SK-N-SH (cell line): ENCODE measurements around the gene CRLF1.

ENCODE experiments used
- ELF1 ChIP-seq: IDR thresholded peaks from 2 replicates; pipeline ENCODE4 v1.4.0; 2012
- EP300 ChIP-seq, 2 experiments: IDR thresholded peaks; 2 replicates each; pipeline versions ENCODE4 v1.4.0 to v1.6.1; 2012; ENCODE audit warnings: borderline replicate concordance in 1 of 2, low read depth in 1 of 2, low read length in 1 of 2
- GATA2 ChIP-seq: sonication (generic); formaldehyde crosslinking; IDR thresholded peaks from 2 replicates; pipeline ENCODE4 v1.5.0; 2020; ENCODE audit warnings: mild to moderate bottlenecking, missing genetic modification reagents
- POLR2AphosphoS5 ChIP-seq: IDR thresholded peaks from 2 replicates; pipeline ENCODE4 v1.6.1; 2012; ENCODE audit warnings: low read depth, low read length
- SIN3A ChIP-seq: IDR thresholded peaks from 2 replicates; pipeline ENCODE4 v1.6.1; 2012; ENCODE audit warnings: low read depth, mild to moderate bottlenecking, low read length, moderate library complexity, borderline replicate concordance
- SMC3 ChIP-seq: IDR thresholded peaks from 2 replicates; pipeline ENCODE4 v1.6.1; 2012; ENCODE audit warnings: low read depth, low read length, improper control_type of control experiment
- TEAD4 ChIP-seq: IDR thresholded peaks from 2 replicates; pipeline ENCODE4 v1.4.0; 2012; ENCODE audit warnings: mild to moderate bottlenecking, borderline replicate concordance; ENCODE audit not compliant: insufficient read depth
- YY1 ChIP-seq: IDR thresholded peaks from 2 replicates; pipeline ENCODE4 v1.4.0; 2012; ENCODE audit warnings: low read depth, mild to moderate bottlenecking
- TF ChIP-seq, protein P1 (sequence below): fragments of 200-600 bp; sonication (generic); IDR thresholded peaks from 2 replicates; pipeline ENCODE4 v1.6.1; 2017; ENCODE audit warnings: antibody characterized with exemption, mild to moderate bottlenecking, moderate library complexity
- TF ChIP-seq, protein P2 (sequence below): IDR thresholded peaks from 2 replicates; pipeline ENCODE4 v1.4.0; 2012; ENCODE audit warnings: low read depth, borderline replicate concordance
- TF ChIP-seq, protein P3 (sequence below): fragments of 150-350 bp; IDR thresholded peaks from 2 replicates; pipeline ENCODE4 v1.6.1; 2017; ENCODE audit warnings: antibody characterized with exemption, low read length, low read depth, borderline replicate concordance

DNA sequence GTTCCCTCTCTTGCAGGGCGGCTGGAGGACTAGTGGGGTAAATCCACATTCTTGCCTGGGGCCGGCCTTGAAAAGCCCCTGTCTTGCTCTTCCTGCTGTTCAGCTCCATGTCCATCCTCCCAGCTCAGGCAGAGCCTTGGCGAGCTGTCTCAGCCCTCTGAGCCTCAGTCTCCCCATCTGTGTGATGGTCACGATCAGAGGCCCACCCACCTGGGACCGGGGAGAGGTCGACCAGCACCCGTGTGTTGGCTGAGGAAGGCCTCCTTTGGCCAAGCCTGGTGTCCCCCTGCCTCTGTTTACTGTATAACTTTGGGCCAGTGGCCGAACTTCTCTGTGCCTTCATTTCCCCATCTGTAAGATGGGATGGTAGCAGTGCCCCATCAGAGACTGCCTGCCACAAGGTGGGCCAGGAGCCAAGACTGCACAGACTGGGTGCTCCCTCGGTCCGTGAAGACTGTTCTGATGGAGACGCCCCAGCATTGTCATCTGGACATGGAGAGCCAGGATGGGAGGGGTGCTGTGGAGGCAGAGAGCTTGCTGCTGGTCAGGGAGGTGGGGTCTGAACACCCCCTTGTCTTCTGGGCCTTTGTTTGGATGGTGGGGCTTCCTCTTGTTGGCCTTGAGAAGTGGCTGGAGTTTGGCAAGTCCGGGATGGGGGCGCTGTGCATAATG is 48.7 kb upstream of the CRLF1 start:
- TF ChIP-seq, protein P1, sequence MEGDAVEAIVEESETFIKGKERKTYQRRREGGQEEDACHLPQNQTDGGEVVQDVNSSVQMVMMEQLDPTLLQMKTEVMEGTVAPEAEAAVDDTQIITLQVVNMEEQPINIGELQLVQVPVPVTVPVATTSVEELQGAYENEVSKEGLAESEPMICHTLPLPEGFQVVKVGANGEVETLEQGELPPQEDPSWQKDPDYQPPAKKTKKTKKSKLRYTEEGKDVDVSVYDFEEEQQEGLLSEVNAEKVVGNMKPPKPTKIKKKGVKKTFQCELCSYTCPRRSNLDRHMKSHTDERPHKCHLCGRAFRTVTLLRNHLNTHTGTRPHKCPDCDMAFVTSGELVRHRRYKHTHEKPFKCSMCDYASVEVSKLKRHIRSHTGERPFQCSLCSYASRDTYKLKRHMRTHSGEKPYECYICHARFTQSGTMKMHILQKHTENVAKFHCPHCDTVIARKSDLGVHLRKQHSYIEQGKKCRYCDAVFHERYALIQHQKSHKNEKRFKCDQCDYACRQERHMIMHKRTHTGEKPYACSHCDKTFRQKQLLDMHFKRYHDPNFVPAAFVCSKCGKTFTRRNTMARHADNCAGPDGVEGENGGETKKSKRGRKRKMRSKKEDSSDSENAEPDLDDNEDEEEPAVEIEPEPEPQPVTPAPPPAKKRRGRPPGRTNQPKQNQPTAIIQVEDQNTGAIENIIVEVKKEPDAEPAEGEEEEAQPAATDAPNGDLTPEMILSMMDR, result no peak
- TF ChIP-seq YY1 (no peak), POLR2AphosphoS5 (no peak), ELF1 (no peak), EP300 (IDR thresholded peaks at IDR 0.05; ENCODE audit: borderline replicate concordance in 1 of 2, low read depth in 1 of 2, low read length in 1 of 2) (no peak), TEAD4 (no peak), SMC3 (no peak), GATA2 (CRISPR knock-in tag) (no peak), SIN3A (no peak)
- TF ChIP-seq, protein P2, sequence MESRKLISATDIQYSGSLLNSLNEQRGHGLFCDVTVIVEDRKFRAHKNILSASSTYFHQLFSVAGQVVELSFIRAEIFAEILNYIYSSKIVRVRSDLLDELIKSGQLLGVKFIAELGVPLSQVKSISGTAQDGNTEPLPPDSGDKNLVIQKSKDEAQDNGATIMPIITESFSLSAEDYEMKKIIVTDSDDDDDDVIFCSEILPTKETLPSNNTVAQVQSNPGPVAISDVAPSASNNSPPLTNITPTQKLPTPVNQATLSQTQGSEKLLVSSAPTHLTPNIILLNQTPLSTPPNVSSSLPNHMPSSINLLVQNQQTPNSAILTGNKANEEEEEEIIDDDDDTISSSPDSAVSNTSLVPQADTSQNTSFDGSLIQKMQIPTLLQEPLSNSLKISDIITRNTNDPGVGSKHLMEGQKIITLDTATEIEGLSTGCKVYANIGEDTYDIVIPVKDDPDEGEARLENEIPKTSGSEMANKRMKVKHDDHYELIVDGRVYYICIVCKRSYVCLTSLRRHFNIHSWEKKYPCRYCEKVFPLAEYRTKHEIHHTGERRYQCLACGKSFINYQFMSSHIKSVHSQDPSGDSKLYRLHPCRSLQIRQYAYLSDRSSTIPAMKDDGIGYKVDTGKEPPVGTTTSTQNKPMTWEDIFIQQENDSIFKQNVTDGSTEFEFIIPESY, result no peak
- TF ChIP-seq, protein P3, sequence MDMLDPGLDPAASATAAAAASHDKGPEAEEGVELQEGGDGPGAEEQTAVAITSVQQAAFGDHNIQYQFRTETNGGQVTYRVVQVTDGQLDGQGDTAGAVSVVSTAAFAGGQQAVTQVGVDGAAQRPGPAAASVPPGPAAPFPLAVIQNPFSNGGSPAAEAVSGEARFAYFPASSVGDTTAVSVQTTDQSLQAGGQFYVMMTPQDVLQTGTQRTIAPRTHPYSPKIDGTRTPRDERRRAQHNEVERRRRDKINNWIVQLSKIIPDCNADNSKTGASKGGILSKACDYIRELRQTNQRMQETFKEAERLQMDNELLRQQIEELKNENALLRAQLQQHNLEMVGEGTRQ, result no peak
